Epithelial cell of esophagus (primary cell): ENCODE results near the gene MBNL1.

ENCODE experiments used
- DNase-seq: peaks from one replicate; pipeline ENCODE4 v3.0.0; 2010; ENCODE audit warnings: low read depth
- H3K4me3 ChIP-seq: 2 replicates; pipeline ENCODE4 v1.5.1; 2011; ENCODE audit warnings: mild to moderate bottlenecking, low read length, control low read depth
- CTCF ChIP-seq: IDR thresholded peaks from 2 replicates; pipeline ENCODE4 v1.5.1; 2011; ENCODE audit warnings: low read depth, mild to moderate bottlenecking, low read length, control low read depth, inconsistent platforms; ENCODE audit not compliant: insufficient read depth; ENCODE audit errors: missing control alignments

MBNL1 gene

GRCh38 chr3:152282813-152283212 lies 14.1 kb downstream of the MBNL1 start:
- no peak for DNase-seq
- no peak for TF ChIP-seq CTCF
- H3K4me3 ChIP-seq = no peak overlapping the region

GRCh38 chr3:152283492-152284381 lies 15.0 kb downstream of the MBNL1 start:
- H3K4me3 ChIP-seq = no peak overlapping the region
- DNase-seq = peak; percentile 54
- no peak for TF ChIP-seq CTCF

GRCh38 chr3:152284906-152285305 lies 16.2 kb downstream of the MBNL1 start:
- DNase-seq = no peak
- no peak overlapping the region for H3K4me3 ChIP-seq
- TF ChIP-seq CTCF = no peak

GRCh38 chr3:152285509-152285908 lies 16.8 kb downstream of the MBNL1 start:
- H3K4me3 ChIP-seq = no peak overlapping the region
- TF ChIP-seq CTCF = no peak
- no peak for DNase-seq

GRCh38 chr3:152287898-152288576 lies 19.3 kb downstream of the MBNL1 start:
- TF ChIP-seq CTCF = no peak
- H3K4me3 ChIP-seq = no peak overlapping the region
- peak; percentile 92 for DNase-seq

GRCh38 chr3:152288681-152289080 lies 20.0 kb downstream of the MBNL1 start:
- no peak overlapping the region for H3K4me3 ChIP-seq
- DNase-seq = no peak
- no peak for TF ChIP-seq CTCF

- no peak for DNase-seq
- H3K4me3 ChIP-seq = no peak overlapping the region
- no peak for TF ChIP-seq CTCF
Measured at GRCh38 chr3:152289708-152290107, 21.0 kb downstream of the MBNL1 start.
